Gastrocnemius medialis (tissue), 4 donors: ENCODE data around the gene NPAS3. TPM values are rescaled to one million over a fixed set of nuclear protein-coding genes. Genes with fewer than 3 reads are reported as not detected.
A peak's percentile ranks its signal among the peaks of the same experiment; 100 is the strongest.

Experiments
- ATAC-seq, 2 donors: fragments of 150-250 bp; one replicate each; pipeline ENCODE4 v1.9.1; 2016
- DNase-seq, 2 donors: peaks; one replicate each; pipeline ENCODE4 v3.0.0-alpha.2; 2019
- H3K27ac ChIP-seq, 4 donors: fragments of 200-600 bp; sonication (generic); 1 replicate in 1 of 4; 2 replicates in 3 of 4; pipeline ENCODE4 v1.5.1; 2016 to 2018; ENCODE audit warnings: mild to moderate bottlenecking in 2 of 4, moderate library complexity in 1 of 4
- H3K27me3 ChIP-seq, 3 donors: fragments of 200-600 bp; sonication (generic) in 2 of 3; 1 replicate in 1 of 3; 2 replicates in 2 of 3; pipeline versions ENCODE4 v1.5.1 to v1.6.0; 2016 to 2019; ENCODE audit warnings: mild to moderate bottlenecking in 1 of 3, moderate library complexity in 1 of 3
- H3K36me3 ChIP-seq, 2 donors: fragments of 200-600 bp; sonication (generic) in 1 of 2; one replicate each; pipeline ENCODE4 v1.5.1; 2017 to 2018
- H3K4me1 ChIP-seq, 2 donors: fragments of 200-600 bp; sonication (generic) in 1 of 2; one replicate each; pipeline ENCODE4 v1.5.1; 2016 to 2017; ENCODE audit warnings: mild to moderate bottlenecking in 2 of 2
- H3K4me3 ChIP-seq, 4 donors: fragments of 200-600 bp; sonication (generic) in 3 of 4; 1 replicate in 1 of 4; 2 replicates in 3 of 4; pipeline ENCODE4 v1.5.1; 2016 to 2019; ENCODE audit warnings: mild to moderate bottlenecking in 2 of 4
- H3K9me3 ChIP-seq, 3 donors: fragments of 200-600 bp; sonication (generic) in 2 of 3; 1 replicate in 1 of 3; 2 replicates in 2 of 3; pipeline ENCODE4 v1.5.1; 2016 to 2019
- POLR2A ChIP-seq, 2 donors: fragments of 450-650 bp; IDR thresholded peaks; one replicate each; pipeline ENCODE4 v1.6.1; 2017; ENCODE audit warnings: antibody characterized with exemption in 2 of 2, mild to moderate bottlenecking in 2 of 2, moderate library complexity in 2 of 2
- in situ Hi-C, 4 donors: fragments of 200-750 bp; cut with MboI; loops; one replicate each; pipeline versions ENCODE4 v1.15.0 to v1.8.0; 2017; ENCODE audit warnings: low sequenced_read_pairs in 4 of 4
- intact Hi-C: fragments of 100-400 bp; cut with DNase I; formaldehyde crosslinking; loops from one replicate; pipeline ENCODE4 v1.15.1; 2023; ENCODE audit warnings: low total_unique reads
- total RNA-seq, 4 donors: library from RNA; depleted of rRNA; stranded (reverse); fragments of >200 nt; gene quantifications; one replicate each; pipeline versions ENCODE4 v1.1.0 to v1.2.3, GENCODE V29; 2016
- TF ChIP-seq, protein P1 (sequence below), 5 experiments: fragments of 450-650 bp in 3 of 5; fragments of 200-600 bp in 2 of 5; sonication (generic) in 2 of 5; IDR thresholded peaks in 4 of 5; conservative IDR thresholded peaks in 1 of 5; 1 replicate in 4 of 5; 2 replicates in 1 of 5; pipeline ENCODE4 v1.5.1; 2016 to 2019; ENCODE audit warnings: antibody characterized with exemption in 5 of 5, mild to moderate bottlenecking in 3 of 5, moderate library complexity in 3 of 5

Gene NPAS3
- total RNA-seq, 4 donors from 2014 or later: 0.82 to 1.00 TPM; not detected in 2

DNA sequence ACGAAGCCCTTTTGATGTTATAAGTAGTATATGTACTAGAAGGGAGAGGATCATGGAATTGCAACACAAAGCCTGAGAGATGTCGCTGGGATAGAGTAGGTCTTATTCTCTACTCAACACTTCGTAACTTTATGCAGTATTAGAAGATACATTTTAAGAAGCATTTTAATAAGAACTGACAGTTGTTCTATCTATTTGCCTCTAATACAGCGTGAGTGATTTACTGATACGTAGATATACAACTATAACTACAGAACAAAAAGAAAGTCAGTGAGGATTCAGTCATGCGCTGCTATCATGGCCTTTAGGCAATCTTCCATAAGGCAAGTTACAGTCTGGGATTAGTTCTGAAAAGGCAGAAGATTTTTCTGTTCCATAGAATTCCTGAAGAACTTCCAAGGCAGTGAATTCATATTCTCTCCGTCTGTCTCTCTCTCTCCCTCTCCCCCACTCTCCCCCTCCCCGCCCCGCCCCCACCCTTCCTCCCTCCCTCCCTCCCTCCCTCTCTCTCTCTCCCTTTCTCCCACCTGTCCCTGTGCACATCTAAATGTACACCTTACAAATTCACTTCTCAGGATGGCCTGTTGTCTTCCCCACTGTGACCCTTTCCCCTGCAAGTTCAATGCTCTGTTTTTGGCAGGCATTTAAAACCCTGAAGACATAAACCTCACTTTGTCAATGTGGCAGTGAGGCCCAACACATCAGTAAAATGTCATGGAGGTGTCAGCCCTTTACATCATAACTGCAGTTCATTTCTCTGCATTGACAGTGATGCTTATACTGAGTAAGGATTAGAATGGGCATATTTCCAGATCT, 541.6 kb downstream of the NPAS3 start:
- Histone ChIP-seq H3K36me3 (no peaks in the 10 kb centered on the region), H3K27me3 (no peaks in the 10 kb centered on the region), H3K4me3 (no peak overlapping the region), H3K4me1 (no peaks in the 10 kb centered on the region), H3K9me3 (no peaks in the 10 kb centered on the region), H3K27ac (no peak overlapping the region)
- TF ChIP-seq, protein P1, sequence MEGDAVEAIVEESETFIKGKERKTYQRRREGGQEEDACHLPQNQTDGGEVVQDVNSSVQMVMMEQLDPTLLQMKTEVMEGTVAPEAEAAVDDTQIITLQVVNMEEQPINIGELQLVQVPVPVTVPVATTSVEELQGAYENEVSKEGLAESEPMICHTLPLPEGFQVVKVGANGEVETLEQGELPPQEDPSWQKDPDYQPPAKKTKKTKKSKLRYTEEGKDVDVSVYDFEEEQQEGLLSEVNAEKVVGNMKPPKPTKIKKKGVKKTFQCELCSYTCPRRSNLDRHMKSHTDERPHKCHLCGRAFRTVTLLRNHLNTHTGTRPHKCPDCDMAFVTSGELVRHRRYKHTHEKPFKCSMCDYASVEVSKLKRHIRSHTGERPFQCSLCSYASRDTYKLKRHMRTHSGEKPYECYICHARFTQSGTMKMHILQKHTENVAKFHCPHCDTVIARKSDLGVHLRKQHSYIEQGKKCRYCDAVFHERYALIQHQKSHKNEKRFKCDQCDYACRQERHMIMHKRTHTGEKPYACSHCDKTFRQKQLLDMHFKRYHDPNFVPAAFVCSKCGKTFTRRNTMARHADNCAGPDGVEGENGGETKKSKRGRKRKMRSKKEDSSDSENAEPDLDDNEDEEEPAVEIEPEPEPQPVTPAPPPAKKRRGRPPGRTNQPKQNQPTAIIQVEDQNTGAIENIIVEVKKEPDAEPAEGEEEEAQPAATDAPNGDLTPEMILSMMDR (IDR thresholded peaks at IDR 0.05 in 4 of 5, conservative IDR thresholded peaks at IDR 0.05 in 1 of 5): no peak
- TF ChIP-seq POLR2A (IDR thresholded peaks at IDR 0.05): no peak
- intact Hi-C loops (no loop called here), in situ Hi-C loops (no loop called here)
- no peak for ATAC-seq
- DNase-seq: no peak

DNA sequence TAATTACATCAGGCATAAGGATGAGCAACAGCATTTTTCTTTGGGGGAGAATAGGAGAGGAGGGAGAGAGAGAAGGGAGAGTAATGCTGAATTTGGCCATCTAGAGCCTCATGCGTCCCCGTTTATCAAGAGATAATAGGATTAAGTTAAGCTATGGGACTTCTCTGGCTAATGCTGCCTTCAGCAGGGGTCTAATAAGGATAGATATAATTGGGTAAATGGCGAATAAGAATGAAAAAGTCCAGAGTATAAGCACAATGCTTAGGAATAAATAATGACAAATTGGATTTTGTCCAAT, 542.2 kb downstream of the NPAS3 start:
- no peaks in the 10 kb centered on the region for H3K27me3 ChIP-seq
- intact Hi-C loops (no loop called here), in situ Hi-C loops (no loop called here)
- H3K4me3 ChIP-seq: no peak overlapping the region
- no peaks in the 10 kb centered on the region for H3K9me3 ChIP-seq
- no peak for TF ChIP-seq POLR2A (IDR thresholded peaks at IDR 0.05)
- TF ChIP-seq, protein P1 (IDR thresholded peaks at IDR 0.05 in 4 of 5, conservative IDR thresholded peaks at IDR 0.05 in 1 of 5): no peak
- ATAC-seq (no peak), DNase-seq (no peak)
- no peaks in the 10 kb centered on the region for H3K4me1 ChIP-seq
- H3K36me3 ChIP-seq: no peaks in the 10 kb centered on the region
- no peak overlapping the region for H3K27ac ChIP-seq

DNA sequence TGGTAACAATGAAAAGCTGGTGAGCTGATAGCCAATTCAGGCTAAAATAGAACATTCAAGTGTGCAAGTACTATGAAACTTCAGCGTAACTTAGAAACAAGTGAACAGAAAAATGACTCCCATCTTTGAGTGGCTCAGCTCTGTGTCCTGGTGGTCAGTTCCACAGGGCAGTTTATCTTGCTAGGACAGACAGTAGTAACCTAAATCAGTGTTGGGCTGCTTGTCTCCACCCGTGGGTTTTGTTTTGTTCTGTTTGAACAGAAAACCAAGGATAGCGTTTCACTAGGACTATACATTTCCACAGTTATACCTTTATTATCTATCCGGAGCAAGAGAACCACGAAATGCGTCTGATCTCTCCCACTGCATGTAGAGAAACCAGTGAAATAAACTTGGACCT, 544.4 kb downstream of the NPAS3 start:
- no peak for DNase-seq
- H3K27me3 ChIP-seq: no peaks in the 10 kb centered on the region
- intact Hi-C loops (no loop called here), in situ Hi-C loops (no loop called here)
- no peaks in the 10 kb centered on the region for H3K9me3 ChIP-seq
- H3K36me3 ChIP-seq: no peaks in the 10 kb centered on the region
- no peaks in the 10 kb centered on the region for H3K4me1 ChIP-seq
- no peak for TF ChIP-seq POLR2A (IDR thresholded peaks at IDR 0.05)
- TF ChIP-seq, protein P1 (IDR thresholded peaks at IDR 0.05 in 4 of 5, conservative IDR thresholded peaks at IDR 0.05 in 1 of 5): no peak
- no peak overlapping the region for H3K4me3 ChIP-seq
- no peak overlapping the region for H3K27ac ChIP-seq
- no peak for ATAC-seq

DNA sequence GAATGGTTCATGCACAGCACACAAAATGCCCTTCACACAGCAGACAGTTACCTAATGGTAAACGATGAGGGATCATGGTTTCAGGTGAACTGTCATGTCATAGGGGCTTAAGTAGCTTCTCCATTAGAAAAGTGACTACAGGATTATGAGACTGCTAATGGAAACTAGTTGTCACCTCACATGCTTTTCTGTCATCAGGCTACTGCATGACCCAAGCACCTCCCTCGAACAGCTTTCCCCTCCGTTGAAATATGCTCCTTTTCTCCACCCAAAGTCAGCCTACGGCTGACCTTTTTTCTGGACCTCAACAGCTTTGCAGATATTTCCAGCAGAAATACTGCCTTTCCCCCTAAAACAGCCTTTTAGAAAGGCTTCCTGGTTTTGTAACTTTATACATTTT, 544.9 kb downstream of the NPAS3 start:
- H3K27ac ChIP-seq: no peak overlapping the region
- no peaks in the 10 kb centered on the region for H3K36me3 ChIP-seq
- DNase-seq (no peak), ATAC-seq (no peak)
- H3K4me1 ChIP-seq: no peaks in the 10 kb centered on the region
- TF ChIP-seq, protein P1 (IDR thresholded peaks at IDR 0.05 in 4 of 5, conservative IDR thresholded peaks at IDR 0.05 in 1 of 5): no peak
- TF ChIP-seq POLR2A (IDR thresholded peaks at IDR 0.05): no peak
- H3K9me3 ChIP-seq: no peaks in the 10 kb centered on the region
- no peak overlapping the region for H3K4me3 ChIP-seq
- in situ Hi-C loops: no loop called here
- intact Hi-C loops: no loop called here
- no peaks in the 10 kb centered on the region for H3K27me3 ChIP-seq

DNA sequence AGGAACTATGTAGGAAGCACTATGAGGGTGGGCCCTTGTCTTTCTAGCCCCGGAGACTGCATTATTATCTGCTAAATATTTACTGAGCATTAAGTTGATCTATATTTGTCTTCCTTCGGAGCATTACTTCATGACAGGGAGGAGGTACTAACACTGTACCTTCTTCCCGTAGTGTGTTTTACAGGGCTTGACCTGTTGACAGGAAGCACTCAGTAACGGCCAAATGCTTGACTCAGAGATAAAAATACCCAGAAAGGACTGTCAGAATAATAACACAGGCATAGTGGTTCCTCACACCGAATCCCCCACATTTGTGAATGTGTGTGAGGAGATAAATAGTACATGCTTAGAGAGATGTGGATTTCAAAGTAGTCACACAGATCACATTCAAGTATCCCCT, 545.6 kb downstream of the NPAS3 start:
- Histone ChIP-seq H3K9me3 (no peaks in the 10 kb centered on the region), H3K36me3 (no peaks in the 10 kb centered on the region), H3K27ac (no peak overlapping the region), H3K27me3 (no peaks in the 10 kb centered on the region), H3K4me3 (no peak overlapping the region), H3K4me1 (no peaks in the 10 kb centered on the region)
- ATAC-seq (peak in 1 of 2 donors; percentile 74), DNase-seq (no peak)
- intact Hi-C loops (no loop called here), in situ Hi-C loops (no loop called here)
- TF ChIP-seq POLR2A (IDR thresholded peaks at IDR 0.05): no peak
- TF ChIP-seq, protein P1 (IDR thresholded peaks at IDR 0.05 in 4 of 5, conservative IDR thresholded peaks at IDR 0.05 in 1 of 5): no peak
